GM21367 (cell line): ENCODE results near the gene EIF5A2.

Source experiments
- ATAC-seq: cut with Tn5 transposase; IDR thresholded peaks from one replicate; pipeline ENCODE4 v1.9.1; 2021; ENCODE audit not compliant: unreplicated experiment

EIF5A2 gene

DNA sequence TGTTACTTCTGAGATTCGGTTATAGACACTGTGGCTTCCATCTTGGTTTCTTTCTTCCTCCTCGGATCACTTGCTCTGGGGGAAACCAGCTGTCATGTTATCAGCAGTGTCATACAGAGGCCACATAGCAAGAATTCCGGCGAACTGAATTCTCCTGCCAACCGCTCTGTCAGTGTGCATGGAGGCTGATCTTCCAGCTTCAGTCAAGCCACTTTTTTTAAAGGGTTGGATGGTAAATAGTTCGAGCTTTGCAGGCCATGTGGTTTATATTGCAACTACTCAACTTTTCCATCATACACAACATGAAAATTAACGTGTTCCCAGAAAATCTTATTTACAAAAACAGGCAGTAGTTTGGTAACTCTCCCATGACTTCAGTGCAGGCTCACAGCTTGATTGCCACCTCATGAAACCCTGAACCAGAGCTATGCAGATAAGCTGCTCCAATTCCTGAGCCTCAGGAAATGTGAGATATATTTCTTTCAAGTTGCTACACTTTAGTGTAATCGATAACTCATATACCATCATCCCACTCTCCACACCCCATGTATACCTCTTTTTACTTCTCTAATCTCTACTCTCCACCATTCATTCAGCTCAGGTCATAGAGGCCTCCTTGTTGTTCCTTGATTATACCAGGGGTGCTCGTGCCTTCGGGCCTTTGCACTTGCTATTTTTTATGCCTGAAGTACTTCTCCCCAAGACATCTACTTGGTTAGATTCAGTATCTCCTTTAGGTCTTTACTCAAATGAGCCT lies 45.6 kb downstream of the EIF5A2 start:
- ATAC-seq, result no peak

DNA sequence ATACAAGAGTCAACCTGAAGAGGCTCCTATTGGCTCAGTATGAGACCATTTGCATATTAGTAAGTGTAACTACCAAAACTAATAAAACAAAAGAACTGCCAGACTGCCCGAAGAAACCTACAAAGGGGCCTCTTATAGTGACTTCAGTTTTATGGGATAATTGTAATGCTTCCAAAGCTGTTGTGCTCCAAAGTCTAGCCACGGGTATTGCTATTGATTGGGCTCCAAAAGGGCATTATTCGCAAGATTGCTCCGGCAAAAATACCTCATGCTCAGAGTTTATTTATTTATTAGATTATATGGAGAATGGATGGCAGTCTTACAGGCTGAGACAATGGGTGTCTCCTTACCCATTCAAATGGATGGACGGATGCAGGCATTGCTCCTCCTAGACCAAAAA lies 49.8 kb downstream of the EIF5A2 start:
- ATAC-seq, result no peak

DNA sequence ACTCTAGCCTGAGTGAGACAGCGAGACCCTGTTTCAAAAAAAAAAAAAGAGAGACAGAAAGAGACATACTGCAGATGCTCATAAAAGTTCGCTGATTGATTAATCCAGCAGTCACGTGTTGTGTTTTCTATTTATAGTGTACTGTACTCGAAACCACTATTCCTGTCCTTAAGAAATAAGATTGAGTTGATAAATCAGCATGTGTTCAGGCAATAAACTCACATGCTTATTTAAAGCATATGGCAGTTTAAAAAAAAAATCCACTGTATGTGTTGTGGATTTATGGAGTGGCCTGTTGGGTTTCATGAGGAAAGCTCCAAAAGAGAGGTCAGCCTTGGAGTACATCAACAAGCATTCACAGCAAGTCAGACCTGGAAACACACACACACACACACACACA lies 56.1 kb downstream of the EIF5A2 start:
- no peak for ATAC-seq

DNA sequence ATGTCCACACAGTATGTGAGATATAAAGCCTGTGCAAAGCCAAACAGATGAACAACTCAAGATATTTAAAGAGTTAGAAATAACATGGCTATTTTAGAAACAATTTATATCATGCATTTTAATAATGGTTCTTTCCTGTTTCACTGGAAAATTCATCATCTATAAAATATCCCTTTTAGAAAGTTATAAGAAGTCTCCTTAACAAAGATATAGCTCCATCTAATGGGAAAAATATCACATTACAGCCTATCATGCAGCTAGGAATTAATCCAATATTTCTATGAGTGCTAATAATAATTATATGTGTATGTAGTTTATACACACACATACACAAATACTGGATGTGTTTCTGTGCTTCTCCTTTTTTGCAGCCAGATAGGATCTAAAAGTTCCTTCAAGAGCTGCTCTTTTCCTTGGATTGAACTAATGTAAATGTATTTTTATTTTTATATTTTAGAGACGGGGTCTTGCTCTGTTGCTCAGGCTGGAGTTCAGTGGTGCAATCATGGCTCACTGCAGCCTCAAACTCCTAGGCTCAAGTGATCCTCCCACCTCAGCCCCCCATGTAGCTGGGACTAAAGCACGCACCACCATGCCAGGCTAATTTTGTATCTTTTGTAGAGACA lies 60.0 kb downstream of the EIF5A2 start:
- no peak for ATAC-seq

DNA sequence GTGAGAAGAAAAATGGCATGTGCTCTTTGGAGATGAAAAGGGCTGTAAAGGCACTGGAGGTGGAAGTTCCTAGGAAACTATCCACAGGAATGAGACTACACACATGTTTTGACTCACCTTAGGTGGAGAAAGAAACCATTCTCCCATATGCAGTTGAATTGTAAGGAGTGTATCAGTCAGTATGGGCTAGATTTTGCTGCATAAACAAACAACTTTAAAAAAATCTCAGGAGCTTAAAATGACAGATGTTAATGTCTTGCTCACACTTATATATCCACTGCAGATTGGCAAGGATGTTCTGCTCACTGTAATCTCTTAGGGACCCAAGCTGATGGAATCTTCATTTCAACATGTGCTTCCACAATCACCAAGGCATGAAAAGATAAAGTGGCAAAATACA lies 64.1 kb downstream of the EIF5A2 start:
- ATAC-seq, result no peak

DNA sequence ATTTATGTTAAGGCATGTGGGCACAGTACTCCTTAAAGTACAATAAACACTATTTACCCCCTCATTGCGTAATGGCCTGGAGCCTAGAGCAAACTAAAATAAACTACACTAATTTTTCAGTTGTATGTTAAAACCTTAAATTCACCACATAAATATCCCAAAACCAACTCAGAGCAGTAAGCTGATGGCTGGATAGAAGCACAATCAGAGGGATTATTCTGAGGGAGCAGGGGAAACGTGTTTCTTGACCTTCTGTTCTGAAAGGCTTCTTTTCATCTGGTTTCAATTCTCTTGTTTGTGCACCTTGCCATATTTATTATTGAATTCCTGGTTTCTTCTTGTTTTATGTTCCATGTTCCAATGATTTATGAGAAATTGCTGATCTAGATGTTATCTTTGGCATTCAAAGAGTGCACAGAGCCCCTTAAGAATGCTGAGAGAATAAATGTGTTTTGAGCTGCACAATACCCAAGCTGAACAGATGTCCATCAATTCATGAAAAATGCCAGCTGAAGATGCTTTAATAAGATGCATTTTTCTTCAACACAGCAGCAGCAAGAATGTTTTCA lies 68.1 kb downstream of the EIF5A2 start:
- ATAC-seq, result no peak

DNA sequence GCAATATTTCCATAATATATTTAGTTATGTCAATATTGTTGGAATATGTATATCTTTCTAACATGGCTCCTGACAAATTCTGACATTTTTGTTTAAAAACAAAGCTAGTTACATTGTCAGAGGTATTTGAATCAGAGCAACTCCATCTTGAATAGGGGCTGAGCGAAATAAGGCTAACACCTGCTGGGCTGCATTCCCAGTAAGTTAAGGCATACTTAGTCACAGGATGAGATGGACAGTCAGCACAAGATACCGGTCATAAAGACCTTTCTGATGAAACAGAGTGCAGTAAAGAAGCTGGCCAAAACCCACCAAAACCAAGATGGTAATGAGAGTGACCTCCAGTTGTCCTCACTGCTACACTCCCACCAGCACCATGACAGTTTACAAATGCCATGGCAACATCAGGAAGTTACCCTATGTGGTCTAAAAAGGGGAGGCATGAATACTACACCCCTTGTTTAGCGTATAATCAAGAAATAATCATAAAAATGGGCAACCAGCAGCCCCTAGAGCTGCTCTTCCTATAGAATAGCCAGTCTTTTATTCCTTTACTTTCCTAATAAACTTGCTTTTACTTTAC lies 68.8 kb downstream of the EIF5A2 start:
- no peak for ATAC-seq
